Measurements from ENCODE around the gene DRG2. TPM values are rescaled to one million over a fixed set of nuclear protein-coding genes. Genes with fewer than 3 reads are reported as not detected.

The DRG2 gene
- total RNA-seq, result 10 to 100 TPM; 34.7 to 52.3 (median 37.4) TPM

DNA sequence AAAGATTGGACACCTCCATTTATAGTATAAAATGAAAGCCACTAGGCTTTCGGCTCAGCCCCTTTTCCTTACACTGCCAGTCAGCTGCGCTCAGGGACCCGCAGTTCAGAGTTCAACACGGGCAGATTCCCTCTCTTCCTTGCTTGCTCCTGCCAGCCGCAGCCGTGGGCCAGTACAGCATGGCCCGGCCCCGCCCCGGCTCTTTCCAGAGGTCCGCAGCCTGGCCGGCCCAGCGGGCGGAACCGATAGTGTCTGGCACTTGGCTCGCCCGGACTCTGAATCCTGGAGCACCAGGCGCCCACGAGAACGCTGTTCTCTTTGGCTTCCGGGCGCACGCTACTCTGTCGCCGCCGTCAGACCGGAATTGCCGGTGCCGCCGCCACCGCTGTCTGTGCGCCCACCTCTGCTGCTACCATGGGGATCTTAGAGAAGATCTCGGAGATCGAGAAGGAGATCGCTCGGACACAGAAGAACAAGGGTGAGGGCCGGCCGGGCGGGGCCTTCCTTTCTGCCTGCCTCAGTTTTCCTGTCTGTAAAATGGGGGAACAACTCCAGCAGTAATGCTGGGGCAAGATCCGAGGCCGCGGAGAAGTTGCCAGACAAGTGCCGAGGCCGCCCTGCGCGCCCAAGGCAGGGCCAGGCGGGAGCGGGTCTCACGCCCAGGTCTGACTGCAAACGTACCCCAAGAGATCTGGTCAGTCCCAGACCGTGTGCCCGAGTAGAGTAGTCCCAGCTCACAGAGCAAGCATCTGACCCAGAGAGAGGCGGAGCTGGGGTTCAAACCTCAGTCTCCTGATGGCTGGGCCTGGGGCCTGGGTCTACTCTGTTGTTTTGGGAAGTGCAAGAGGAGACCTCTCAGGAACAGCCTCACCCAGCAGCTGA lies at the start of gene DRG2:
Gene DRG2, plus strand, starts transcription at position 339 of the 882 bp plus-strand sequence. Its CDS starts 76 bp downstream, at position 415.
- intact Hi-C loops (cut with DNase I; ENCODE audit: low total_unique reads) (loop anchor here (2.0 kb wide), 1 partner anchor 227 kb away; the partner anchor contains the start of genes SMCR8 and TOP3A), in situ Hi-C loops (cut with MboI; ENCODE audit: low sequenced_read_pairs in 4 of 4) (no loop called here)
- H3K4me1 ChIP-seq, result peaks cover 13 to 15% of the 10 kb centered on the region in 2 donors
- no peaks in the 10 kb centered on the region for H3K9me3 ChIP-seq
- H3K27me3 ChIP-seq, result no peaks in the 10 kb centered on the region
- DNase-seq, result peak; percentile 82 to 90
- TF ChIP-seq CTCF (IDR thresholded peaks at IDR 0.05 in 4 of 5, conservative IDR thresholded peaks at IDR 0.05 in 1 of 5), result peak in 4 of 5 experiments; percentile 15 to 28 (median 20)
- TF ChIP-seq POLR2A (IDR thresholded peaks at IDR 0.05), result peak; percentile 22 to 53
- peak within 1 kb of the TSS; percentile 70 to 80 (median 71) for H3K4me3 ChIP-seq
- ATAC-seq, result peak; percentile 95 to 98
- H3K36me3 ChIP-seq, result no peaks in the 10 kb centered on the region
- H3K27ac ChIP-seq, result peak within 1 kb of the TSS; percentile 81 to 85 (median 84)

GRCh38 chr17:18038149-18038850 lies 49.4 kb upstream of the DRG2 start:
- TF ChIP-seq POLR2A (IDR thresholded peaks at IDR 0.05) (no peak), CTCF (IDR thresholded peaks at IDR 0.05 in 4 of 5, conservative IDR thresholded peaks at IDR 0.05 in 1 of 5) (no peak)
- ATAC-seq, result no peak
- H3K27me3 ChIP-seq, result no peaks in the 10 kb centered on the region
- peaks cover 35 to 46% of the 10 kb centered on the region in 2 donors for H3K4me1 ChIP-seq
- peak overlapping the region; percentile 79 to 95 (median 88) for H3K4me3 ChIP-seq
- no peaks in the 10 kb centered on the region for H3K9me3 ChIP-seq
- H3K36me3 ChIP-seq, result no peaks in the 10 kb centered on the region
- intact Hi-C loops (cut with DNase I; ENCODE audit: low total_unique reads), result no loop called here
- H3K27ac ChIP-seq, result peak overlapping the region; percentile 87 to 94 (median 92)
- no peak for DNase-seq
- in situ Hi-C loops (cut with MboI; ENCODE audit: low sequenced_read_pairs in 4 of 4), result loop anchor here (10.0 to 25.0 kb wide), 4 partner anchors 63 to 363 kb away; partner anchors contain the start of genes DRC3 (in 1 of the 4) and TOM1L2 (in 1 of the 4)

- Histone ChIP-seq H3K4me3 (peak within 1 kb of the TSS; percentile 79 to 95 (median 88)), H3K27ac (peak within 1 kb of the TSS; percentile 87 to 94 (median 92)), H3K27me3 (no peaks in the 10 kb centered on the region), H3K9me3 (no peaks in the 10 kb centered on the region), H3K4me1 (peaks cover 34 to 45% of the 10 kb centered on the region in 2 donors), H3K36me3 (no peaks in the 10 kb centered on the region)
- ATAC-seq, result peak; percentile 88 to 94
- TF ChIP-seq POLR2A (IDR thresholded peaks at IDR 0.05), result peak; percentile 64 to 73
- TF ChIP-seq CTCF (IDR thresholded peaks at IDR 0.05 in 4 of 5, conservative IDR thresholded peaks at IDR 0.05 in 1 of 5), result peak in 1 of 5 experiments; percentile 15
- peak; percentile 99 for DNase-seq
- in situ Hi-C loops (cut with MboI; ENCODE audit: low sequenced_read_pairs in 4 of 4), result loop anchor here (10.0 to 25.0 kb wide), 4 partner anchors 64 to 364 kb away; partner anchors contain the start of genes DRC3 (in 1 of the 4) and TOM1L2 (in 1 of the 4)
- intact Hi-C loops (cut with DNase I; ENCODE audit: low total_unique reads), result loop anchor here (1.0 kb wide), 1 partner anchor 67 kb away; the partner anchor contains the start of genes DRC3 and TOM1L2
These were observed 48.8 kb upstream of the DRG2 start, which contains the start of the genes ATPAF2 and GID4 for GRCh38 chr17:18038861-18039534. Gene ATPAF2 (minus strand): TSS chr17:18039168. CDS start chr17:18039013, 155 bp downstream. Gene GID4 (plus strand): TSS chr17:18039408. CDS start chr17:18039465, 57 bp downstream.

Measured in gastrocnemius medialis (tissue), 4 donors.